Keratinocyte (primary cell): ENCODE data around the gene MTCP1.

Experiments used
- EZH2 ChIP-seq: IDR thresholded peaks from one replicate; pipeline ENCODE4 v1.6.1; 2012; ENCODE audit warnings: inconsistent platforms, mild to moderate bottlenecking, low read length, moderate library complexity
- TF ChIP-seq, protein P1 (sequence below), 3 experiments: IDR thresholded peaks in 1 of 3; conservative IDR thresholded peaks in 1 of 3; optimal IDR thresholded peaks in 1 of 3; 2 replicates in 2 of 3; 3 replicates in 1 of 3; pipeline versions ENCODE3 to v1.5.1; 2011; ENCODE audit warnings: low read length in 3 of 3, mild to moderate bottlenecking in 3 of 3, moderate library complexity in 2 of 3, control low read depth in 1 of 3, inconsistent platforms in 1 of 3; ENCODE audit not compliant: insufficient read depth in 2 of 3; ENCODE audit errors: extremely low read depth in 1 of 3

- TF ChIP-seq EZH2: no peak
- TF ChIP-seq, protein P1, sequence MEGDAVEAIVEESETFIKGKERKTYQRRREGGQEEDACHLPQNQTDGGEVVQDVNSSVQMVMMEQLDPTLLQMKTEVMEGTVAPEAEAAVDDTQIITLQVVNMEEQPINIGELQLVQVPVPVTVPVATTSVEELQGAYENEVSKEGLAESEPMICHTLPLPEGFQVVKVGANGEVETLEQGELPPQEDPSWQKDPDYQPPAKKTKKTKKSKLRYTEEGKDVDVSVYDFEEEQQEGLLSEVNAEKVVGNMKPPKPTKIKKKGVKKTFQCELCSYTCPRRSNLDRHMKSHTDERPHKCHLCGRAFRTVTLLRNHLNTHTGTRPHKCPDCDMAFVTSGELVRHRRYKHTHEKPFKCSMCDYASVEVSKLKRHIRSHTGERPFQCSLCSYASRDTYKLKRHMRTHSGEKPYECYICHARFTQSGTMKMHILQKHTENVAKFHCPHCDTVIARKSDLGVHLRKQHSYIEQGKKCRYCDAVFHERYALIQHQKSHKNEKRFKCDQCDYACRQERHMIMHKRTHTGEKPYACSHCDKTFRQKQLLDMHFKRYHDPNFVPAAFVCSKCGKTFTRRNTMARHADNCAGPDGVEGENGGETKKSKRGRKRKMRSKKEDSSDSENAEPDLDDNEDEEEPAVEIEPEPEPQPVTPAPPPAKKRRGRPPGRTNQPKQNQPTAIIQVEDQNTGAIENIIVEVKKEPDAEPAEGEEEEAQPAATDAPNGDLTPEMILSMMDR (optimal IDR thresholded peaks at IDR 0.05 in 1 of 3, IDR thresholded peaks at IDR 0.05 in 1 of 3, conservative IDR thresholded peaks at IDR 0.05 in 1 of 3; ENCODE audit: extremely low read depth in 1 of 3, insufficient read depth in 2 of 3, low read length in 3 of 3): no peak
These were observed 18.0 kb downstream of the MTCP1 start for GRCh38 chrX:155052738-155053498.
